HG02678 (cell line): ENCODE data around the gene SLC15A3.

Source experiments
- ATAC-seq: cut with Tn5 transposase; IDR thresholded peaks from one replicate; pipeline ENCODE4 v1.9.1; 2021; ENCODE audit warnings: mild to moderate bottlenecking, moderate library complexity; ENCODE audit not compliant: unreplicated experiment

SLC15A3 gene

DNA sequence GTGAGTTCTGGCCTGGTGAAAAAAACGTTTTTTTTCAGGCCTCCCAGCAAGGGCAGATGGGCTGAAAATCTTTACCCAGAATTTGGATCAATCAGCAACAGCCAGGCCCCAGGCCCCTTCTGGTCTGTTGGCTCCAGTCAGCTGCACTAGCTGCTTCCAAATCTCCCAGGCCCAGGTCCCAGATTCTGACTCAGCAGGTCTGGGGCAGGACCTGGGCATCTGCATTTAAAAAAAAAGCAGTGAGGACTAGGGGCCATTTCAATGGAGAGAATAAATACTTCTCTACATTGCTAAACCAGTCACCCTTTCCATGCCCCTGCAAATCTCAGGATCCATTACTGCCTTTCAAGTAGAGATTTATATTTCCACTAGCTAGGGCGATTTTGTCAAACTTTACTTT is 4.3 kb downstream of the SLC15A3 start:
- no peak for ATAC-seq

DNA sequence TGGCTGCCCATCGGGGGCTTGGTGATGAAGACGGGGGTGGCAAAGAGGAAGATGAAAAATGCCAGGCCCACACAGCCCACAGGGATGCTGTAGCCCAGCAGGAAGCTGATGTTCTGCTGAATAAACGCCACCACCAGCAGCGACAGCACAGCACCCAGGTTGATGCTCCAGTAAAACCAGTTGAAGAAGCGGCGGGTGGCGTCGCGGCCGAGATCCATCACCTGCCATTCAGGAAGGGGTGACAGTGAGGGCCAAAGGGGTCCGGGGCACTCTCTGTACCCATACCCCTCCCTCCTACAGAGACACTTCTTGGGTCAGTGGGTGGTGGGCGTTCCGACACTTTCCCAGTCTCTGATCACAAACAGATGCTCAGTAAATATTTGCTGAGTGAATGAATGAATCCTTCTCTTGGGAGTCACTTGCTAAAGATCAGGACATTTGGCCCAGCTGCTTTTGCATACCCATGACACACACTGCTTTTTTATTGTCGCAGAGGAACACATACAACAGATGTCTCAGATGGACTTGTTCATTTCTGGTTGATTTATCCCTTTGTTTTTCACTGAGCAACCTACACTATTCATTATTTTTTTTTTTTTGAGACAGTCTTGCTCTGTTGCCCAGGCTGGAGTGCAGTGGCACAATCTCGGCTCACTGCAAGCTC is 5.2 kb downstream of the SLC15A3 start:
- no peak for ATAC-seq

DNA sequence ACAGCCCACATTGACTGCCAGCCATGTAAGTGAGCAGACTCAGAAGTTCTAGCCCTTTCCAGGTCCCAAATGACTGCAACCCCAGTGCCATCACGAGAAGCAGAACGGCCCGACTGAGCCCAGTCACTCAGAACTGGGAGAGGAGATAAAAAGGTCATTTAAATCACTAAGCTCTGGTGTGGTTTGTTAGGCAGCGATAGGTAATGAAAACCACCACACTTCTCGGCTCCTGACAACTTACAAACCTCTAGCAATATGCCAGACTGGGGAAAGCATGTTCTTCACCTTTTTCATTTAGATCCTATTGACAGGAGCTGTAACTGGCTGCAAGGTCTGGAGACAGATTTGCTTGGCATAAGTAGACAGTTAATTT is 6.7 kb downstream of the SLC15A3 start:
- ATAC-seq, result no peak

DNA sequence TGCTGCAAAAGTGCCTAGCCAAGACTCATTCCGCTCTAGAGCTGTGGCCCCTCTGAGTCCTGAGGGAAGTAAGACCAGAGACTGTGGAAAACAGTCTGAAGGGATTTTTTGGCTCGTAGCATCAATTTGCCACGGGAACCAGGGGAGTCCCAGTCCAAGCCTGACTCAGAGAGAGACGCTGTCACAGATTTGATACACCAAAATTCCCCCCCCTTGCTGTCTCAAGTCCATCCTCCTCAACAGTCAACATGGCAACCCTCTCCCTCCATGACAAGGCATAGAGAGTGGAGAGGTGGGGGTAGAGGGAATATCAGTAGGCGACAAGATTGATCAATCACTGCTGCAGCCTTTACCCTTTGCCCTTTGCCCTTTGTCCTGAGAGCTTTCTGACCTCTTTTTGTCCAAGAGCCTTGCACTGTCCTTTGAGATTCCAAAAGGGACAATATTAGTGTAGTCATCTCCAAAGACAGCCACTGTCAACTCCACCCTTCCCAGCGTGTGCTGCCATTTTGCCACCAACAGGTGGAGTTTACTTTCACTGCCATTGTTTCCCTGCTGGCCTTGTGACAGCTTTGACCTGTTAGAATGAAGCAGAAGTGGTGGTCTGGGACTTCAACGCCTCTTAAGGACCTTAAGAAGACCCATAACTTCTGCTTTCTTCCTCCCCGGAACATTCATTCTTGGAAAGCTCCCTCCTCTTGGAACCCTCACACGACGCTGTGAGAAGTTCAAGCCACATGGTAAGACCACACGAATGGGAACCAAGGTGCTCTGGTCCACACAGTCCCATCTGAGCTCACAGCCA is 7.3 kb downstream of the SLC15A3 start:
- ATAC-seq, result no peak

DNA sequence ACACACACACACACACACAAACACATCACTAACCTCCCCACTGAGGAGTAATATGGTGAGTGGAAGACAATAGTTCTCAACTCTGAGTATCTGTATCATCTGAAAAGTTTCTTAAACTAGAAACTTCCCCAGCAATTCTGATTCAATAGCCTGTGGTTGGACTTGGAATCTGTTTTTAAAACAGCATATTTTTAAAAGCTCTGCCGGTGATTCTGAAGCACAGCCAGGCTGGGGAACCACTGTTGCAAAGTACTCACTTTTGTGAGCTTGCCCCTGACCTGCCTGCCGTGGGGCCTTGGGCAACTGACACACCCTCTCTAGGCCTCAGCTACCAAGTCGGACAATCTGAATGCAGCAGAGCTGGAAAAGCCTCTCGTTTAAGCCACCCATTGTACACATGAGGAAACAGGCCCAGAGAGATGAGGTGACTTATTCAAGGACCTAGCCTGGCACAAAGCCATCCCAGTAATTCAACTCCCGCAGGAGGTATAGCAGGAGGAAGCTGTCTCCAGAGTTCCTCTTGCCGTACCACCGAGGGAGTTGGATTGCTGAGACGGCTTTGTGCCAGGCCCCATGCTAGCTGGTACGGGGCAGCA is 8.9 kb downstream of the SLC15A3 start:
- ATAC-seq, result no peak

DNA sequence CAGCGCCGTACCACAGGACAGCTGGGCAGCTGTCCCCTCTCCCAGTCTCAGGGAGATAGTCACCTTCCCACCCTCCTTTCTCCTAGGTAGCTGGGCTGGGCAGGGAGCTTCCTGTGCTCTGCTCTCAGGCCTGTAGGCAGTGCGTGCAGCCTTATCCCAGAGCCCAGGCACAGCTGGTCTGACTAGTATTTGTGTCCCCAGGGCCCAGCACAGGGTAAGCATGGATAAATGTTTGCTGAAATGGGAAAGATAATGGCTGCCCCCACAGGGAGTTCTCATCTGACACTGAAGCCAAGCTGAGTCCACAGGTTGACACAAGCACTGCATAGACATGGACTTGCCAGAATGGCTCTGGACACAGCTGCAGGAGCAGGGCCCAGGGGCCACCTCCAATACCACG is 9.8 kb downstream of the SLC15A3 start:
- no peak for ATAC-seq

DNA sequence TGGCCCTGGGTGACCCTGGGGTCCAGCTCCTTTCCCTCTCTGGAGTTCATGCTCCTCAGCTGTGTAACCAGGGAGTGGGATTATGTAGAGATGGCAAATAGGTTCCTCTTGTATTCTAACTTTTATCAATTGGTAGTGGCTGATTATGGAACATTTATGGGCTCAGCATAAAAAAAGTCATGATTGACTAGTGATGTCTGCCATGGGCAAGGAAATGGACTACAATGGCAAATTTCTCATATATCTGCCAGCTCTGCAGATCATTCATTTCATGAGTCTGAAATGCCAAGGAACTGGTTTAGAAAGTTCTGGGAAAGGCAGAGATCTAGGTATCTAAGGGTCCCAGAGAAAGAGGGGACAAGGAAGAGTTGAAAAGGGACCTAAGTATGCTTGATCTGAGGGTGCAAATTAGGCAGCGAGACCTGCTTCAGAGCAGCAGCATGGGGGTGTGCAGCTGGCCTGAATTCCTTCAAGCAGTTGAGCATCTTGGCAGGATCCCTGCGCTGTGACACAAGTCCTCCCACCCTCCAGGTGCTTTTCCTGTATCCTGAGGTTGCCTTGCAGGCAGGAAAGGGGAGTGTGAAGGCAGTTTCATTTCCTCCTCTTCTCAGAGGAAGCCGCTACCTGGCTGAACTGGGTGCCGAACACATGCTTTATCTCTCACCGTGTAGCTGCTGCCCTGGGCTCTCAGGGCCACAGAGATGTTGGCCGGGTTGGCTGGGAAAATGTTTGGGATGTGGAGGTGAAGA is 10.4 kb downstream of the SLC15A3 start:
- ATAC-seq, result no peak

DNA sequence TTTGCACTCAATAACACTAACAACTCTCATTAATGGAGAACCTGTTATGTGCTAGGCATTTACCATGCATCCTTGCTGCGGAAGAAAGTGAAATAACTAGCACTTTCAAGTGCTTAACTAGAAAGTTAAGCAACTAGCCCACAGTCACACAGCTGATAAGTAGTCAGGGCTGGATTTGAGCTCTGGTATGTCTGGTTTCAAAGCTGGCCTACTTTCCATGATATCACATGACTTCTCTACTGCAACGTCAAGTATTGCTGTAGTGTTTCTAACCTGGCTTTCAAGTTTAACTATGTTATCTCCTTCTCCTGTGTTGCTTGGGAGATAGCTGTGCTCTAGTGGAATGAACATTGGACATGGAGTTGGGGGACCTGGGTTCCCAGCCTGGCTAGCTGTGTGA is 12.1 kb downstream of the SLC15A3 start:
- no peak for ATAC-seq

DNA sequence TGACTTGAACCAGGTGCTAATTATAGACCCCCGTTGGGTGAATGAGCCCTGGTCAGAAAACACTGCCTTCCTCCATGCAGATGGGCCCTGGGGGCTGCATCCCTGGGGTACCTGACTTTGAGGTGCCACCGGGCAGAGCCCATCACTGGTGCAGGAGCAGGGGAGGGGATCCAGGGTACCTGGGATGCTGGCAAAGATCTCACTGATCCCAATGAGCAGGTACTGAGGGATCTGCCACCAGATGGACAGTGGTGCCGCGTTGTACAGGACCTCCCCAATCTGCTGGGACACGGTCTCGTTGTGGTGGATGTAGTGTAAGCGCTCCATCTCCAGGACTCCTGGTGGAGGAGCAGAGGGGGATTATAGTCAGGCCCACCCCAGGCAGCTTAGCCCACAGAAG is 12.7 kb downstream of the SLC15A3 start:
- no peak for ATAC-seq

DNA sequence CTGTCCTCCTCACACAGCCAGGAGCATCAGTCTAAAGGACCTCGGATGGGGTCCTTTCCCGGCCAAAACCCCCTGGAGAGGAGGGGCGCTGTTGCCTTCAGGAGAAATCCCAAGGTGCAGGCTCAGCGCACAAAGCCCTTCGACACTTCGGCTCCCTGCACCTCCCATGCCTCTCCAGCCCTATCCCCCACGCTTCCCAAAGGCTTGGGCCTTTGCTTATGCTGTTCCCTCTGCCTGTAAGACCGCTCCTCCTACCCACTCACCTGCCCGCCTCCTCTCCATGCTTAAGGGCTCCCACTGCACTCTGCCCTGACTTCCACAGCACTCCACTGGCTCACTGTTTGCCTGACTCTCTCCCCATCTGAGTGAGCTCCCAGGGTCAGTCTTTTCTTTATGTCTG is 13.5 kb downstream of the SLC15A3 start:
- no peak for ATAC-seq

DNA sequence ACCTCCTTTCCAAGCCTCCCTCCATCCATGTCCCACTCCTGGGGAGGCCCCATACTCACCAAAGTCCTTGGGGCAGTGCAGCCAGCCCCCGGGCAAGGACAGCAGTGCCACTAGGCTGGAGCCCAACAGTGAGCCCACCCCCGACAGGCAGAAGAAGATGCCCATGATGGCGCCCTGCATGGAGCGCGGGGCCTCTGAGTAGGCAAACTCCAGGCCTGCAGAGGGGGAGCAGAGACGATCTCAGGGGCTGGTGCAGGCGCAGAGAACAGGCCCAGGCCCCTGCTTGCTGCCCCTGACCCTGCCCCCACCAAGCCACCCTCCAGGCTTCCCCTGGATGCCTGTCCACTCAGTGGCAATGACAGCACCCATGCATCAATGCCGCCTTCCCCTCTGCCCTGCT is 14.2 kb downstream of the SLC15A3 start:
- no peak for ATAC-seq

DNA sequence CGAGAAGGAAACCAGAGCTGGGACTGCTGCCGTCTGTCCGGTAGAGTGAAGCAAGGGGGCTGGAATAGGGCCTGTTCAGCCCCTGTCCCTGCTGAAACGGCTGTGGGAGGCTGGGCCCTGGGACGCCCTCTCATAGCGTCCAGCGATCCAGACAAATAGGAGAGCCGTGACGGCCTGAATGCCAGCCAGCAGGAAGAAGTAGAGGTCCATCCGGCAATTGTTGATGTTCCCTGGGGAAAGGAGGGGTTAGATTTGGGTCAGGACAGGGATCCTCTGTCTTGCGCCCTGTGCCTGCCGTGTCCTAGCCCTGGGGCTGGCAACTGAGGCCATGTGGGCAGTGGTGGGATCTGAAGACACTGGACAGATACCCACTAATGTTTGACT is 14.8 kb downstream of the SLC15A3 start:
- no peak for ATAC-seq

DNA sequence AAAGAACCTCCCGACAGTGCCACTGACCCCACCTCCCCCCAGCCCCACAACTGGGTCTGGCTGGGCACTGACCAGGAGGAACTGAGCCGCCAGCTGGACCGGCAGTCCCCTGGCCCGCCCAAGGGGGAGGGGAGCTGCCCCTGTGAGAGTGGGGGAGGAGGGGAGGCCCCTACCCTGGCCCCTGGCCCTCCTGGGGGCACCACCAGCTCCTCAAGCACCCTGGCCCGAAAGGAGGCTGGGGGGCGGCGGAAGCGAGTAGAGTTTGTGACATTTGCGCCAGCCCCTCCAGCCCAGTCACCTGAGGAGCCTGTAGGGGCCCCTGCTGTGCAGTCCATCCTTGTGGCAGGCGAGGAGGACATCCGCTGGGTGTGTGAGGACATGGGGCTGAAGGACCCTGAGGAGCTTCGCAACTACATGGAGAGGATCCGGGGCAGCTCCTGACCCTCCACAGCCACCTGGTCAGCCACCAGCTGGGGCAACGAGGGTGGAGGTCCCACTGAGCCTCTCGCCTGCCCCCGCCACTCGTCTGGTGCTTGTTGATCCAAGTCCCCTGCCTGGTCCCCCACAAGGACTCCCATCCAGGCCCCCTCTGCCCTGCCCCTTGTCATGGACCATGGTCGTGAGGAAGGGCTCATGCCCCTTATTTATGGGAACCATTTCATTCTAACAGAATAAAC is 15.4 kb downstream of the SLC15A3 start:
- no peak for ATAC-seq

DNA sequence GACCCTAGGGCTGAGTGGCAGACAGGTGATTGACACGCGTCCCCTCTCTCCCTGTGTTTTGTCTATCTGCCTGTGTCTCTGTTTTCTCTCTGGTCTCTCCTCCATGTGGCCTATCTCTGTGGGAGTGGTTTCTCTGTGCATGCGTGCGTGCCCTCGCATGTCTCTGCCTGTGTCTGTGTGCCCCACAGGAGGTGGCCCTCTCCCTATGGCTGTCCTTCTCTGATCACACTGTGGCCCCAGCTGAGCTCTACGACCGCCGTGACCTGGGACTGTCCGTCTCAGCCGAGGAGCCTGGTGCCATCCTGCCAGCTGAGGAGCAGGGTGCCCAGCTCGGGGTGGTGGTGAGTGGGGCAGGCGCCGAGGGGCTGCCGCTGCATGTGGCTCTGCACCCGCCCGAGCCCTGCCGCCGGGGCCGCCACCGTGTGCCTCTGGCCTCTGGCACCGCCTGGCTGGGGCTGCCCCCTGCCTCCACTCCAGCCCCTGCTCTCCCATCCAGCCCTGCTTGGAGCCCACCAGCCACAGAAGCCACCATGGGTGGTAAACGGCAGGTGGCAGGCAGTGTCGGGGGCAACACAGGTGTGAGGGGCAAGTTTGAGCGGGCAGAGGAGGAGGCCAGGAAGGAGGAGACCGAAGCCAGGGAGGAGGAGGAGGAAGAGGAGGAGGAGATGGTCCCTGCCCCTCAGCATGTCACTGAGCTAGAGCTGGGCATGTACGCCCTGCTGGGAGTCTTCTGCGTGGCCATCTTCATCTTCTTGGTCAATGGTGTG is 16.1 kb downstream of the SLC15A3 start:
- ATAC-seq, result no peak

DNA sequence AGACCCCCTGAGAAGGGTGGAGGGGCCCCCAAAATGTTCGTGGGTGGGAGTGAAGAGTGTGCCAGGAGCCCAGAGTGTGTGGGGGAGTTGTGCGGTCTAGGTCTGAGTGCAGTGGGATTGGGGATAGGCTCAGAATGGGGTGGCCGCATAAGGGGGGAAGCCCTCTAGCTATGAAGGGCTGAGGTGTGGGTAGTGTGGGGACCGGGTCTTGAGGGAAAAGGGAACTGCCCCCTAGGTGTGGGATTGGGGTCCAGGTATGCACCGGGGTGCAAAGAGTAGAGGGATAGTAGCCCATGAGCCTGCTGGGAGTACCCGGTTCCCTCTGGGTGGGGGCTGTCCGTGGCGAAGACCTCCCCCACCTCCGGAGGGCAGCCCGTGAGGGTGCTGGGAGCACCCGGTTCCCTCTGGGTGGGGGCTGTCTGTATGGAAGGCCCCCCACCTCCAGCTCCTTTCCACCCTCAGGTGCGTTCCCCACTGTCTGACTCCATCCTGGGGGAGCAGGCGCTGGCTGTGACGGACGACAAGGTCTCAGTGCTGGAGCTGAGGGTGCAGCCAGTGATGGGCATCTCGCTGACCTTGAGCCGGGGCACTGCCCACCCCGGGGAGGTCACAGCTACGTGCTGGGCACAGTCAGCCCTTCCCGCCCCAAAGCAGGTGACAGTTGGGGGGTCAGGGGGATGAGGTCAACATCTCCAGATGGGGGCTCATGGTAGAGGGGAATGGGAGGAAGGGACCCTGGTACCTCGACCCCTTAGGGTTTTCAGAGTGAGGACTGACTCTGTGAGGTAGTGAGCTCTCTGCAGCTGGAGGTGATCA is 17.0 kb downstream of the SLC15A3 start:
- ATAC-seq, result no peak

DNA sequence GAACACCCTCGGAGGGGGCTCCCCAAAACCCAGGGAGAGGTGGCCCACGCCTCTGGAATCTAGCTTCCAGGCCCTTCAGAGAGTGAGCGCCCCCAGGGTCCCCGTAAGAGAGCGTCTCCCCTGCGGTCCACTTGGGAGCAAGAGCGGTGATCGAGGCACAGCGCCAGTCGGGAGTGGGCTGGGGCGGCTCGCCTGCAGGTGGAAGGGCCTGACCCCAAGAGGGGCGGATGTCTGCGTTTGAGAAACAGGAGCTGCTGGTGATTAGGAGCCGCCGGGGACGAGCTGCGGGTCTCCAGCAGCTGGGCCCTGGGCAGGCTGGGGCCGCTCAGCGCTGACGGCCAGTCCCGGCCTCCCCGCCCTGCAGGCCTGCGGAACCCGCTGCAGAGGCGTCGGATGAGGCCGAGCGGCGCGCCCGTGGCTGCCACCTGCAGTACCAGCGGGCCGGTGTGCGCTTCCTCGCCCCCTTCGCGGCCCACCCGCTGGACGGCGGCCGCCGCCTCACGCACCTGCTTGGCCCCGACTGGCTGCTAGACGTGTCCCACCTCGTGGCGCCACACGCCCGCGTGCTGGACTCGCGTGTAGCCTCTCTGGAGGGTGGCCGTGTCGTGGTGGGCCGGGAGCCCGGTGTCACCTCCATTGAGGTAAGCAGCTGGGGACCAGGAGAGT is 17.7 kb downstream of the SLC15A3 start:
- ATAC-seq, result no peak

DNA sequence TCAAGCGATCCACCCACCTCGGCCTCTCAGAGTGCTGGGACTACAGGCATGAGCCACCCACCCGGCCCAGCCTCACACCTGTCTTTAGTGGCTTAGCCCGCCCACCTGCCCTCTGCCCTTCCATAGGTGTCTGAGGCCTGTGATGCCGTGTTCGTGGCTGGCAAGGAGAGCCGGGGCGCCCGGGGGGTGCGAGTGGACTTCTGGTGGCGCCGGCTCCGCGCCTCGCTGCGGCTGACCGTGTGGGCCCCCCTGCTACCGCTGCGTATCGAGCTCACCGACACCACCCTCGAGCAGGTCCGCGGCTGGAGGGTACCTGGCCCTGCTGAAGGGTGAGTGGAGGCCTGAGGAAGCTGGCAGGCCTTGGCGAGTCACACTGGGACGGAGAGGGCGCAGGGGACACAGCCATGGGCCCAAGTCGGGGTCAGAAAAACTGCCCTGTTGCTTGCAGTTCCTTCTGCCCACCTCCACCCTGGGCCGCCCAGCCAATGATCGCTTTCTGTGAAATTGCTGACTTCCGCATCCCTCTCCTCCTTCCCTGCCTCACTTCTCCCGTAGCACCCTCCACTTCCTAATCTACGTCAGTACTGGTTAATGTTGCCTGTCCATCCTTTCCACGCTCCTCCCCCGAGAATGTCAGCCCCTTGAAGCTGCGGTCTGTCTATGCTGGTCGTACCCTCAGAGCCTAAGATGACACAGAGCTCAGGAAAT is 18.4 kb downstream of the SLC15A3 start:
- no peak for ATAC-seq

DNA sequence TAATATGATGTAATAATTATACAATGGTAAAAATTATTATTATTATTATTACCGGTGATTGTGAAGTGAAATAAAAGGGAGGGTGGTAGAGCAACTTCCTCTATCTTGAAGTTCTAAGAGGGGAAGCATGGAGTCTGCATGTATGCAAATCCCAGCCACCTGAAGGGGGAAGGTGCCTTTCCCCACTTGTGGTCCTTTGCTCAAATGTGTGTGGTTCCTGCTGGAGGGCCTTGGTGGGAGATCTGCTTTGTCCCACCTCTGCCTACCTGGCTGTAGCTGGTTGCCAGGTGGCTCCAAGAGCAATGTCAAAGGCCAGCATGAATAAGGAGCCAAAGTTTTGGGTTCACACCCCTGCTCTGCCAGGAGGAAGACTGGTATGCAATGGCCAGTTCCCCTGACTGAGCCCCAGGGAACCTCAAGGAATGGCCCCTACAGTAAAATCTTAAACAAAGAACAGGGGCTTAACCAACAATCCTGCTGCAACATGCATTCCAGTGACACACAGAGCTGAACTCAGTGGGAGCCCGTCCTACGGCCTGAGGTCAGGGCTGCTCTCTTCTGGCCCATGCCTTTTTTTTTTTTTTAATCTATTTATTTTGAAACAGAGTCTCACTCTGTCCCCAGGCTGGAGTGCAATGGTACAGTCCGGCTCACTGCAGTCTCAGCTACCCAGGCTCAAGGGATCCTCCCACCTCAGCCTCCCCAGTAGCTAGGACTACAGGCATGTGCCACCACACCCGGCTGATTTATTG is 19.2 kb downstream of the SLC15A3 start:
- ATAC-seq, result no peak
